WTC11 (cell line): Measurements from ENCODE around the gene DLGAP5. TPM values are rescaled to one million over a fixed set of nuclear protein-coding genes. Genes with fewer than 3 reads are reported as not detected.

ENCODE experiments used
- ATAC-seq: fragments of 200-7000 bp; cut with Tn5 transposase; 2 replicates; pipeline ENCODE4 v1.10.0; 2021; ENCODE audit warnings: mild to moderate bottlenecking, moderate library complexity
- CTCF ChIA-PET: fragments of 300-600 bp; sonication (Branson Sonifier 250); formaldehyde crosslinking; loops from one replicate; lab custom pipeline; 2021; ENCODE audit warnings: antibody characterized with exemption; lab: Charles Lee
- POLR2A ChIA-PET: fragments of 350-600 bp; sonication (Branson Sonifier 250); formaldehyde crosslinking; loops from one replicate; lab custom pipeline; 2021; ENCODE audit warnings: antibody characterized with exemption; lab: Charles Lee
- DNase-seq: peaks from one replicate; pipeline ENCODE4 v3.0.0; 2021; ENCODE audit warnings: low spot score
- H3K27ac Mint-ChIP-seq: 2 replicates; pipeline ENCODE4 v1.8.0; 2021; ENCODE audit warnings: mixed read lengths
- H3K27me3 Mint-ChIP-seq: 2 replicates; pipeline ENCODE4 v1.8.0; 2021; ENCODE audit warnings: low read depth, mild to moderate bottlenecking, moderate library complexity, mixed read lengths
- H3K36me3 Mint-ChIP-seq: 2 replicates; pipeline ENCODE4 v1.8.0; 2021; ENCODE audit warnings: mixed read lengths
- H3K4me1 Mint-ChIP-seq: 2 replicates; pipeline ENCODE4 v1.8.0; 2022; ENCODE audit warnings: mixed read lengths
- H3K4me3 Mint-ChIP-seq: 2 replicates; pipeline ENCODE4 v1.8.0; 2021; ENCODE audit warnings: mild to moderate bottlenecking, moderate library complexity, mixed read lengths
- H3K9me3 Mint-ChIP-seq: 2 replicates; pipeline ENCODE4 v1.8.0; 2021; ENCODE audit warnings: mixed read lengths
- ELF4 ChIP-seq: sonication (generic); formaldehyde crosslinking; IDR thresholded peaks from 2 replicates; pipeline ENCODE4 v1.8.1; 2022; ENCODE audit warnings: low read depth, mild to moderate bottlenecking, moderate library complexity, missing genetic modification reagents
- EMX1 ChIP-seq: fragments of 250-450 bp; sonication (Bioruptor Pico); IDR thresholded peaks from 2 replicates; pipeline ENCODE4 v1.8.0; 2021; ENCODE audit warnings: mild to moderate bottlenecking
- FOXK1 ChIP-seq: sonication (generic); formaldehyde crosslinking; IDR thresholded peaks from 2 replicates; pipeline ENCODE4 v1.8.0; 2022; ENCODE audit warnings: mild to moderate bottlenecking, moderate library complexity, missing genetic modification reagents
- GTF2I ChIP-seq: fragments of 250-450 bp; sonication (Bioruptor Pico); conservative IDR thresholded peaks from 2 replicates; pipeline ENCODE4 v1.4.0; 2021; ENCODE audit warnings: mild to moderate bottlenecking
- NFE2L1 ChIP-seq: sonication (generic); formaldehyde crosslinking; IDR thresholded peaks from 2 replicates; pipeline ENCODE4 v1.8.1; 2023; ENCODE audit warnings: missing genetic modification reagents
- NFYB ChIP-seq: sonication (generic); formaldehyde crosslinking; conservative IDR thresholded peaks from 2 replicates; pipeline ENCODE4 v1.8.0; 2022; ENCODE audit warnings: low read depth, missing genetic modification reagents
- NR1H2 ChIP-seq: sonication (generic); formaldehyde crosslinking; IDR thresholded peaks from 2 replicates; pipeline ENCODE4 v1.9.0; 2021; ENCODE audit warnings: mild to moderate bottlenecking, moderate library complexity, missing genetic modification reagents
- PRRX2 ChIP-seq: fragments of 250-450 bp; sonication (Bioruptor Pico); IDR thresholded peaks from 2 replicates; pipeline ENCODE4 v1.8.0; 2021; ENCODE audit warnings: mild to moderate bottlenecking
- SP1 ChIP-seq: sonication (generic); formaldehyde crosslinking; conservative IDR thresholded peaks from 2 replicates; pipeline ENCODE4 v1.8.1; 2022; ENCODE audit warnings: missing genetic modification reagents
- TP53 ChIP-seq: sonication (generic); formaldehyde crosslinking; IDR thresholded peaks from 2 replicates; pipeline ENCODE4 v1.8.1; 2023; ENCODE audit warnings: mild to moderate bottlenecking, missing genetic modification reagents
- total RNA-seq: library from RNA; stranded (reverse); gene quantifications from 3 replicates; pipeline ENCODE4 v1.2.3, GENCODE V29; 2021
- TF ChIP-seq, protein P1 (sequence below): sonication (generic); formaldehyde crosslinking; IDR thresholded peaks from 2 replicates; pipeline ENCODE4 v1.8.1; 2022; ENCODE audit warnings: missing genetic modification reagents, borderline replicate concordance
- TF ChIP-seq, protein P2 (sequence below): sonication (generic); formaldehyde crosslinking; conservative IDR thresholded peaks from 2 replicates; pipeline ENCODE4 v1.8.1; 2023; ENCODE audit warnings: mild to moderate bottlenecking, low read depth, missing genetic modification reagents, moderate library complexity
- TF ChIP-seq, protein P3 (sequence below): sonication (generic); formaldehyde crosslinking; IDR thresholded peaks from 2 replicates; pipeline ENCODE4 v1.8.0; 2023; ENCODE audit warnings: missing genetic modification reagents, mild to moderate bottlenecking, borderline replicate concordance

The DLGAP5 gene
- total RNA-seq, 1 experiment from 2014 or later, result 141 TPM

DNA sequence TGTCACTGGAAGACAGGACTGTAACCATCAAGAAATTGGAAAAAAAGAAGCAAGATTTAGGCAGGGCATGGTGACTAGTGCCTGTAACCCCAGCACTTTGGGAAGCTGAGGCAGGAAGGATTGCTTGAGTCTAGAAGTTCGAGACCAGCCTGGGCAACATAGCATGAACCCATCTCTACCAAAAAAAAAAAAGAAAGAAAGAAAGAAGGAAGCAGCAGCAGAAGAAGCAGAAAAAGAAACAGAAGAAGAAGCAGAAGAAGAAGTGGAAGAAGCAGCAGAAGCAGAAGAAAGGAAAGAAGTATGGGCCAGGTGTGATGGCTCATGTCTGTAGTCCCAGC, 92.9 kb downstream of the DLGAP5 start:
- no peaks in the 10 kb centered on the region for H3K9me3 Mint-ChIP-seq
- peaks cover 25% of the 10 kb centered on the region for H3K4me1 Mint-ChIP-seq
- ChIA-PET CTCF (no interaction called here), POLR2A (no interaction called here)
- ATAC-seq, result no peak
- no peak overlapping the region for H3K4me3 Mint-ChIP-seq
- TF ChIP-seq GTF2I (CRISPR knock-in tag) (no peak), NFYB (CRISPR knock-in tag) (no peak), ELF4 (CRISPR knock-in tag) (no peak), FOXK1 (CRISPR knock-in tag) (no peak), NR1H2 (CRISPR knock-in tag) (no peak), SP1 (CRISPR knock-in tag) (no peak), TP53 (CRISPR knock-in tag) (no peak), PRRX2 (CRISPR knock-in tag) (no peak), EMX1 (CRISPR knock-in tag) (no peak), NFE2L1 (CRISPR knock-in tag) (no peak)
- TF ChIP-seq, protein P1, sequence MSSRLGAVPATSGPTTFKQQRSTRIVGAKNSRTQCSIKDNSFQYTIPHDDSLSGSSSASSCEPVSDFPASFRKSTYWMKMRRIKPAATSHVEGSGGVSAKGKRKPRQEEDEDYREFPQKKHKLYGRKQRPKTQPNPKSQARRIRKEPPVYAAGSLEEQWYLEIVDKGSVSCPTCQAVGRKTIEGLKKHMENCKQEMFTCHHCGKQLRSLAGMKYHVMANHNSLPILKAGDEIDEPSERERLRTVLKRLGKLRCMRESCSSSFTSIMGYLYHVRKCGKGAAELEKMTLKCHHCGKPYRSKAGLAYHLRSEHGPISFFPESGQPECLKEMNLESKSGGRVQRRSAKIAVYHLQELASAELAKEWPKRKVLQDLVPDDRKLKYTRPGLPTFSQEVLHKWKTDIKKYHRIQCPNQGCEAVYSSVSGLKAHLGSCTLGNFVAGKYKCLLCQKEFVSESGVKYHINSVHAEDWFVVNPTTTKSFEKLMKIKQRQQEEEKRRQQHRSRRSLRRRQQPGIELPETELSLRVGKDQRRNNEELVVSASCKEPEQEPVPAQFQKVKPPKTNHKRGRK (CRISPR knock-in tag), result no peak
- TF ChIP-seq, protein P2, sequence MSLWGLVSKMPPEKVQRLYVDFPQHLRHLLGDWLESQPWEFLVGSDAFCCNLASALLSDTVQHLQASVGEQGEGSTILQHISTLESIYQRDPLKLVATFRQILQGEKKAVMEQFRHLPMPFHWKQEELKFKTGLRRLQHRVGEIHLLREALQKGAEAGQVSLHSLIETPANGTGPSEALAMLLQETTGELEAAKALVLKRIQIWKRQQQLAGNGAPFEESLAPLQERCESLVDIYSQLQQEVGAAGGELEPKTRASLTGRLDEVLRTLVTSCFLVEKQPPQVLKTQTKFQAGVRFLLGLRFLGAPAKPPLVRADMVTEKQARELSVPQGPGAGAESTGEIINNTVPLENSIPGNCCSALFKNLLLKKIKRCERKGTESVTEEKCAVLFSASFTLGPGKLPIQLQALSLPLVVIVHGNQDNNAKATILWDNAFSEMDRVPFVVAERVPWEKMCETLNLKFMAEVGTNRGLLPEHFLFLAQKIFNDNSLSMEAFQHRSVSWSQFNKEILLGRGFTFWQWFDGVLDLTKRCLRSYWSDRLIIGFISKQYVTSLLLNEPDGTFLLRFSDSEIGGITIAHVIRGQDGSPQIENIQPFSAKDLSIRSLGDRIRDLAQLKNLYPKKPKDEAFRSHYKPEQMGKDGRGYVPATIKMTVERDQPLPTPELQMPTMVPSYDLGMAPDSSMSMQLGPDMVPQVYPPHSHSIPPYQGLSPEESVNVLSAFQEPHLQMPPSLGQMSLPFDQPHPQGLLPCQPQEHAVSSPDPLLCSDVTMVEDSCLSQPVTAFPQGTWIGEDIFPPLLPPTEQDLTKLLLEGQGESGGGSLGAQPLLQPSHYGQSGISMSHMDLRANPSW, result no peak
- TF ChIP-seq, protein P3, sequence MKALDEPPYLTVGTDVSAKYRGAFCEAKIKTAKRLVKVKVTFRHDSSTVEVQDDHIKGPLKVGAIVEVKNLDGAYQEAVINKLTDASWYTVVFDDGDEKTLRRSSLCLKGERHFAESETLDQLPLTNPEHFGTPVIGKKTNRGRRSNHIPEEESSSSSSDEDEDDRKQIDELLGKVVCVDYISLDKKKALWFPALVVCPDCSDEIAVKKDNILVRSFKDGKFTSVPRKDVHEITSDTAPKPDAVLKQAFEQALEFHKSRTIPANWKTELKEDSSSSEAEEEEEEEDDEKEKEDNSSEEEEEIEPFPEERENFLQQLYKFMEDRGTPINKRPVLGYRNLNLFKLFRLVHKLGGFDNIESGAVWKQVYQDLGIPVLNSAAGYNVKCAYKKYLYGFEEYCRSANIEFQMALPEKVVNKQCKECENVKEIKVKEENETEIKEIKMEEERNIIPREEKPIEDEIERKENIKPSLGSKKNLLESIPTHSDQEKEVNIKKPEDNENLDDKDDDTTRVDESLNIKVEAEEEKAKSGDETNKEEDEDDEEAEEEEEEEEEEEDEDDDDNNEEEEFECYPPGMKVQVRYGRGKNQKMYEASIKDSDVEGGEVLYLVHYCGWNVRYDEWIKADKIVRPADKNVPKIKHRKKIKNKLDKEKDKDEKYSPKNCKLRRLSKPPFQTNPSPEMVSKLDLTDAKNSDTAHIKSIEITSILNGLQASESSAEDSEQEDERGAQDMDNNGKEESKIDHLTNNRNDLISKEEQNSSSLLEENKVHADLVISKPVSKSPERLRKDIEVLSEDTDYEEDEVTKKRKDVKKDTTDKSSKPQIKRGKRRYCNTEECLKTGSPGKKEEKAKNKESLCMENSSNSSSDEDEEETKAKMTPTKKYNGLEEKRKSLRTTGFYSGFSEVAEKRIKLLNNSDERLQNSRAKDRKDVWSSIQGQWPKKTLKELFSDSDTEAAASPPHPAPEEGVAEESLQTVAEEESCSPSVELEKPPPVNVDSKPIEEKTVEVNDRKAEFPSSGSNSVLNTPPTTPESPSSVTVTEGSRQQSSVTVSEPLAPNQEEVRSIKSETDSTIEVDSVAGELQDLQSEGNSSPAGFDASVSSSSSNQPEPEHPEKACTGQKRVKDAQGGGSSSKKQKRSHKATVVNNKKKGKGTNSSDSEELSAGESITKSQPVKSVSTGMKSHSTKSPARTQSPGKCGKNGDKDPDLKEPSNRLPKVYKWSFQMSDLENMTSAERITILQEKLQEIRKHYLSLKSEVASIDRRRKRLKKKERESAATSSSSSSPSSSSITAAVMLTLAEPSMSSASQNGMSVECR (CRISPR knock-in tag), result no peak
- no peaks in the 10 kb centered on the region; the same call in 1 of the 2 replicates for H3K27me3 Mint-ChIP-seq
- DNase-seq, result no peak
- H3K27ac Mint-ChIP-seq, result no peak overlapping the region
- H3K36me3 Mint-ChIP-seq, result no peaks in the 10 kb centered on the region

Other genes with a start within 250 kb of the DLGAP5 start
- gene WDHD1, start 164.5 kb downstream of the DLGAP5 start, total RNA-seq, result 64.4 to 76.1 TPM (median 67.3 TPM) in 3 replicates
- gene SOCS4, start 164.3 kb downstream of the DLGAP5 start, total RNA-seq, result 20.7 to 21.3 TPM (median 21.2 TPM) in 3 replicates
- 97.9 to 107 TPM (median 107 TPM) in 3 replicates for gene MAPK1IP1L, start 139.9 kb downstream of the DLGAP5 start, total RNA-seq
- gene LGALS3, start 62.3 kb downstream of the DLGAP5 start, total RNA-seq, result 5.8 to 6.7 TPM (median 6.5 TPM) in 3 replicates
- 13.5 to 14.2 TPM (median 13.9 TPM) in 3 replicates for gene FBXO34, start 79.8 kb upstream of the DLGAP5 start, total RNA-seq
- 9.1 to 10.4 TPM (median 9.4 TPM) in 3 replicates for gene ATG14, start 220.2 kb upstream of the DLGAP5 start, total RNA-seq
- gene TBPL2, start 249.0 kb upstream of the DLGAP5 start, total RNA-seq, result not detected in 3 replicates